Mucosa of gallbladder (tissue), 1 donor: ENCODE measurements around the gene NOTCH4. TPM values are rescaled to one million over a fixed set of nuclear protein-coding genes. Genes with fewer than 3 reads are reported as not detected.
"Not testable (repeated sequence)": the region's sequence is repeated elsewhere in the genome, so short reads cannot be mapped to it uniquely, and the experiment has no call there.

Experiments used
- DNase-seq: peaks from one replicate; pipeline ENCODE4 v3.0.0-alpha.2; 2020; ENCODE audit warnings: low spot score
- total RNA-seq: library from RNA; stranded (reverse); gene quantifications from one replicate; pipeline ENCODE4 v1.2.1, GENCODE V29; 2021
- donor health status: DM: no; HTN: no; CAD: no.

The NOTCH4 gene
- total RNA-seq: 14.9 TPM

GRCh38 chr6:32223258-32224235, at the start of gene NOTCH4:
TSS of gene NOTCH4 (minus strand) at chr6:32224067. CDS start at chr6:32223928, 139 bp downstream.
- DNase-seq: no peak

DNA sequence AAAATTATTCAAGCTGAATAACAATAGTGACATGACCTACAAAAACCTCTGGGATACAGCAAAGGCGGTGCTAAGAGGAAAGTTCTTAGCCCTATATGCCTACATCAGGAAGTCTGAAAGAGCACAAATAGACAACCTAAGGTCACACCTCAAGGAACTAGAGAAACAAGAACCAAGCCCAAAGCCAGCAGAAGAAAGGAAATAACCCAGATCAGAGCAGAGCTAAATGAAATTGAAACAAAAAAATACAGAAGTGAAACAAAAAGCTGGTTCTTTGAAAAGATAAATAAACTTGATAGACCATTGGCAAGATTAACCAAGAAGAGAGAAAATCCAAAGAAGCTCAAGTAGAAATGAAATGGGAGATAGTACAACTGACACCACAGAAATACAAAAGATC, 47.6 kb upstream of the NOTCH4 start:
- DNase-seq: no peak

- not testable (repeated sequence) for DNase-seq
These were observed 44.6 kb upstream of the NOTCH4 start for GRCh38 chr6:32268459-32268858.

GRCh38 chr6:32267035-32267434, 43.2 kb upstream of the NOTCH4 start:
- no peak for DNase-seq

DNA sequence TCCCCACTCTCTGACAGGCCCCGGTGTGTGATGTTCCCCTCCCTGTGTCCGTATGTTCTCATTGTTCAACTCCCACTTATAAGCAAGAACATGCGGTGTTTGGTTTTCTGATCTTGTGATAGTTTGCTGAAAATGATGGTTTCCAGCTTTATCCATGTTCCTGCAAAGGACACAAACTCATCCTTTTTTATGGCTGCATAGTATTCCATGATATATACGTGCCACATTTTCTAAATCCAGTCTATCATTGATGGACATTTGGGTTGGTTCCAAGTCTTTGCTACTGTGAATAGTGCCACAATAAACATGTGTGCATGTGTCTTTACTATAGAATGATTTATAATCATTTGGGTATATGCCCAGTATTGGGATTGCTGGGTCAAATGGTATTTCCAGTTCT, 33.4 kb upstream of the NOTCH4 start:
- DNase-seq: not testable (repeated sequence)

GRCh38 chr6:32255199-32256153, 31.6 kb upstream of the NOTCH4 start:
- DNase-seq: peak; percentile 65

GRCh38 chr6:32254761-32255198, 30.9 kb upstream of the NOTCH4 start:
- DNase-seq: no peak

DNA sequence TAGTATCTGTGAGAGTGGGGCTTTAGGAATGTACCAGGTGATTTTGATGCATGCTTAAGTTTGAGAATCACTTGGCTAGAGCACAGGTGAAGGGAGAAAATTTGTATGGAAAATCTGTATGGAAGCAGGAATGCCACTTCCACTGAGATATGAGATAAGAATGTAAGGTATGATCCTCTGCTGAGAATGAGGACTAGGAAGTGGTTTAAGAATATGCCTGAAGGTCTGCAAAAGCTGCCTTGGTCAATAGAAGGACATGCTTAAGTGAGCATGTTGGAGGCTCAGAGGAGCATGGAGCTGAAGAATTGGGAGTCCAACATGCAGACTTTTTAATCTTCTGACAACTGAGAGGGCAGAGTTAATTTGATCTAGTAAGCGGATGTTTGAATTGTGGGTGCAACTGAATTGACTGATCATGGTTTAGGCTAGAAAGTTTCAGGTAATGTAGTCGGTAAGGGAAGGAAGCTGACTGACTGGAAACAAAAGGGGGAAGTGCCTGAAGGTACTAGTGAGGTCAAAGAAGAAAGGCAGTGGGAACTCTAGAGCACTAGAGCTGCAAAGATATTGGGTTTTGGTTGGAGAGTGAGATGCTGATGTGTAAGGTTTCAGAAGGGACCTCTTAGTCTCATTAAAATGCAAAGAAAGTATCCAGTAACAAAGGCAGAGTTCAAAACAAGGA, 28.6 kb upstream of the NOTCH4 start:
- no peak for DNase-seq

DNA sequence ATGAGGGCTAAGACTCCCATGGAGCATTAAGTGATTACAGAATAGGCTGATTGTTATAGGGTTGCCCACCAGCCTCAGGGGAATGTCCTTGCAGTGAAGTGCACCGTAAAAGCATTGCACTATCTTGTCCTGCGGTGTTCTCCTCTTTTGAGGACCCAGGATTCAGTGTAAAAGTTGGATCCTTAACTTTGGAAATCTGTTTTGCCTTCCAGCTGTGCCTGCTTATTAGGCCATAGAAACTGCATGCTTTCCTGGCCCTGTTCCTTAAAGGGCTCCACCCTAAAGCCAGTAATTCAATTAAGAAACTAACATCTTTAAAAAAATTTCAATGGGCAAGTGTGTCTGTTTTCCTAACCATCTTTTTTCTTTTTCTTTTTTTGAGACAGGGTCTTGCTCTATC, 25.4 kb upstream of the NOTCH4 start:
- DNase-seq: no peak

DNA sequence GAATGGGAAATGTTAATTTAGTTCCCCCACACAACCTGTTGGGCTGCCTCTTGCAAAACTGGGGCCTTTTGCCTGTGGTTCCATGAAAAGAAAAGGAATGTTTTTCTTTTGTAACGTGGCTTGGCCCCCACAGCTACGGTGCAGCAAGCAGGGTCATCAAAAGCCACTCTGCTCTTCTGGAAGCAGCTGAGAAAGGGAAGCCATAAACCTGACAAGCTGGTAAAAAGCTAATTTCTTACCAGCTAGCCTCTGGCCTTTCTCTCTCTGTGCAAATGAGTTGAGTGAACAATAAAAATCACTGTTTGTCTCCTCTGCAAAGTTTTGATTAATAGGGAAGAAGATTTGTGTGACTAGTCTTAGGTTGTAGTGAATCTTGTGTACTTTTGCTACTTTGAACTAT, 23.5 kb upstream of the NOTCH4 start:
- DNase-seq: no peak

DNA sequence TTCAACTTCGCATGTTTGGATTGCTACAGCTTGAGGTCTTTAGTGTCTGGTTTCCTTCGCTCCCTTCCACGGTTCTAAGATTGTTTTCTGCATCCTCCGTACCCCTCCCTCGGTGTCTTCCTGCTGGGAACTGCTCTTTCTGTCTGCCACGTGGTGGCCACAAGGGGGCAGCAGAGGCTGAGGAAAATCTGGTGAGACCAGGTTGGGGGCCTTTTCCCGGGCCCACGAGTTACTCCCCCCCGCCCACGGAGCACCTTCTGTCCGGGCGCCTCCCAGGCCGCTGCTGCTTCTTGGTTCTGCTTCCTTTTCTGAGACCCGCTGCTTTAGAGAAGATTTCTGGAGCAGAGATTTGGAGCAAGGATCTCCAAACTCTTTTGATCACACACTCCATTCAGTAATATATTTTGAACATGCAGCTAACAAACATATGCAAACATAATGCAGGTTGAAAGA, 21.1 kb upstream of the NOTCH4 start:
- peak; percentile 79 for DNase-seq

GRCh38 chr6:32244270-32244669, 20.4 kb upstream of the NOTCH4 start:
- DNase-seq: no peak

DNA sequence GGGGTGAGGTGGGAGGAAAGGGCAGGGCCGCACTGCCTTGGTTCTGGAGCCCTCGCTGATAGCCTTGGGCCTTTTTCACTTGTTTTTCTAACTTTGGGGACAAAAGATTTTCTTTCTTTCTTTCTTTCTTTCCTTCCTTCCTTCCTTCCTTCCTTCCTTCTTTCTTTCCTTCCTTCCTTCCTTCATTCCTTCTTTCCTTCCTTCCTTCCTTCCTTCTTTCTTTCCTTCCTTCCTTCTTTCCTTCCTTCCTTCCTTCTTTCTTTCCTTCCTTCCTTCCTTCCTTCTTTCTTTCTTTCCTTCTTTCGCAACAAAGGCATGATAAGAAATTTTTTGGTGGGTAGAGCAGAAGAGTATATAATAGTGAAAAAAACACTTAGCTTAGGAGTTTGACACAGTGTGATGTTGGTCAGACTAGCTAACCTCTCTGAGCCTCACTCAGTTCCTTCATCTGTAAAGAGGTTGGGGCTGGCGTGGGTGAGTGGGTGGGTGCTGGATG, 18.5 kb upstream of the NOTCH4 start:
- DNase-seq: not testable (repeated sequence)

DNA sequence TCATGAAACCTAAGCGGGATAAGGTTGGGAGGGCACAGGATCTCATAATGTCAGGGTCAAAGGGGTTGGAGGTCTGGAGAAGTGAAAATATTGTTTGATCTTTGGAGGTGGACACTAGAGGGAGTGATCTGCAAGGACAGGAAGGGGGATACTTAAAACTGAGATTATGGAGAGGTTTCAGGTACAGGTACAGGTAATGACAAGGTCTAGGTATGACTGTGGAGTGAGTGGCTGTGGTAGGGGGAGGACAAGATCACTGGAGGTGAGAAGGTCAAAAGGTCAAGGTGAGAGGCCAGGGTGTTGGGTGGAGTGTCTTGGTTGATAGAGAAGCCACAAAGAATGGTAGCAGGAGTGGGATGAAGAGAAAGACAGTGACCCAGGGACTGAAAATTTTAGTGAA, 16.8 kb upstream of the NOTCH4 start:
- DNase-seq: no peak

GRCh38 chr6:32239462-32239861, 15.6 kb upstream of the NOTCH4 start:
- no peak for DNase-seq

- no peak for DNase-seq
These were observed 11.1 kb upstream of the NOTCH4 start for GRCh38 chr6:32234934-32235333.

DNA sequence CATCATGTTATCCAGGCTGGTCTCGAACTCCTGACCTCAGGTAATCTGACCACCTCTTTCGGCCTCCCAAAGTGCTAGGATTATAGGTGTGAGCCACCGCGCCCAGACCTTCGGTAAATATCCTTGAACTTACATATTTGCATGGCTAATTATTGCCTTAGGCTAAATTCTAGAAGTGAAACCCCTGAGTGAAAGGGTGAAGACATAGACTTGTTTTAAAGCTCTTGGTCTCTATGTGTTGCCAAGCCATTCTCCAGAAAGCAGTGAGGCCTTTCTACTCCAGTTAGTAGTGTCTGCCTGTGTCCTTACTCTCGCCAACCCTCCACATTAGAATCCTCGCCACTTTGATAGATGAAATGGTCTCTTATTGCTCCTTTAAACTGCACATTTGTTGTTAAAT, 2.6 kb upstream of the NOTCH4 start:
- no peak for DNase-seq

DNA sequence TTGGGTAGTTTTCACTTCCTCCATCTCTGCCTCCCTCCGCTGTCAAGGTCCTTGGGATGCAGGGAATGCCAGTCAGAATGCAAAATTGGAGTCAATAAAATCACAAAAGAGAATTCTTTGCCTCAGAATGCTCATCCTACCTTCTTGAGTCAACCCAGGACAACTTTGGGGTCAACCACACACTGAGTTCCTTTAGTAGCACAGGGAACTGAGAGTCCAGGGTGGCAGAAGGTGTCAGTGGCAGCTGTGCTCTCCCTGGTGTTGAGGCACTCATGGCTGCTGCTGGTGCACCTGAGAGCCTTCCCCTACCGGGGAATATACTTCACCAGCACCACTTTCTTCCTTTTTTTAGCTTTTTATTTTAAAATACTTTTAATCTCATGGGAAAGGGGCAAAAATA, 829 bp upstream of the NOTCH4 start:
- DNase-seq: no peak

DNA sequence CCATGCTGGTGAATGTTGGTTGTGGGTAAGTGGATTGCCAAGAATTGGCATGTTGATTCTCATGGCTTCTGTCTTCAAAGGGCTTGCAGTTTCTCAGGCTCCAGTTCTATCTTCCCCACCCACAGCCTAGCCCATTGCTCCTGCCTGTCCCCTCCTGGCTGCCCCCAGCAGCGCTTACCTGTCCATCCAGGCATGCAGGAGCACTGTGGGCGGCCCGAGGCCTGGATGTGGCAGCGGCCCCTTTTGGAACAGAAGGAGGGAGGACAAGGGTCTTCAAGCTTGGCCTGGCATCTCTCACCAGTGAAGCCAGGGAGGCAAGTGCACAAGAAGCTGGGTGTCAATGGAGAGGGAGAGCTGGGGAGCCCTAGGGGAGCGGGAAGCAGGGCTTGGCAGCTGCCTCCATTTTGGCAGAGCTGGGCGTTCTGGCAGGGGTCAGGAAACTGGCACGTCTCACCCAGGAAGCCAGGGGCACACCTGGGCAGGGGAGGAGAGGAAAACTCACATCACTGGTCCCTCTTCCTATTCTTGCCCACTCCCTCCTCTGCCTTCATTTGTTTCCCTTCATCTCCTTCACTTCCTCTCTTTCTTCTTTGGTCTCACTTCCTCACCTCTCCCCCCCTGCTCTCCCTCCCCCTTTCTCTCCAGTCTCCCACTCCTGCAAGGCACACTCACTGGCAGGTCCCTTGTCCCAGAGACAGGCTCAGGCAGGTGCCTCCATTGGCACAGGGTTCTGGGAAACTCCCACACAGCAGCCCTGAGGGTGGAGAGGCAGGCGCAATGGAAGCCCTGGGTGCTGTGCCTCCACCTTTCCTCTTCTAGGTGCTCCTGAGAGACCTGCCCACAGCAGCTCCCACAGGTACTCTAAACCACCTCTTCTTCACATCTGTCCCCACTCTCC, 1.3 kb downstream of the NOTCH4 start:
- no peak for DNase-seq

DNA sequence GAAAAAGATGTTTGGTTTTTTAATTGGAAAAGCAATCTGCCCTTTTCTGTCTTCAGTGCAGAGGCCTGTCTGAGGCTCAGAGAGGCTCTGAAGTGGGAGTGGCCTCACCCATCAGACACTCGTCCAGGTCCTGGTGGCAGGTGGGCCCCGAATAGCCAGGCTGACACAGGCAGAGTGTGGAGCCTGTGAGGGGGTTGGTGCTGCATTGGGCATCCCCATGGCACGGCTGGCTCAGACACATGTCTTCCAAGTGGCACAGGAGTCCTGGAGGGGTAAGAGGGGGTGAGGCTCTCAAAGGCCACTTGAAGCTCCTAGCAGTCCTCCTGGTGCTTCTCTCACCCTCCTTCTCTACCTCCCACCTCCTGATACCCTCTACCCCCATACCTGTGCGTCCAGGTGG, 3.8 kb downstream of the NOTCH4 start:
- no peak for DNase-seq
